SK-N-MC (cell line): ENCODE results near the gene PCED1A.

Experiments
- EZH2 ChIP-seq: fragments of 200-600 bp; sonication (generic); IDR thresholded peaks from one replicate; pipeline ENCODE4 v1.6.1; 2017; ENCODE audit warnings: antibody characterized with exemption
- POLR2AphosphoS5 ChIP-seq: IDR thresholded peaks from 2 replicates; pipeline ENCODE4 v1.6.1; 2012; ENCODE audit warnings: mild to moderate bottlenecking, low read depth, low read length, borderline replicate concordance

GRCh38 chr20:2864626-2865025 lies 24.2 kb upstream of the PCED1A start:
- no peak for TF ChIP-seq POLR2AphosphoS5
- no peak for TF ChIP-seq EZH2
